Mucosa of descending colon (tissue), 3 donors: ENCODE results near the gene SNRNP70. TPM values are rescaled to one million over a fixed set of nuclear protein-coding genes. Genes with fewer than 3 reads are reported as not detected.

ENCODE experiments used
- ATAC-seq: fragments of 200-7000 bp; cut with Tn5 transposase; one replicate; pipeline ENCODE4 v1.9.1; 2020; ENCODE audit warnings: mild to moderate bottlenecking, moderate library complexity
- DNase-seq, 3 donors: peaks; one replicate each; pipeline ENCODE4 v3.0.0-alpha.2; 2020
- H3K36me3 ChIP-seq: fragments of 200-600 bp; one replicate; pipeline ENCODE4 v1.8.0; 2021; ENCODE audit warnings: low read depth, mild to moderate bottlenecking
- H3K4me1 ChIP-seq: fragments of 200-600 bp; one replicate; pipeline ENCODE4 v1.8.0; 2021; ENCODE audit warnings: low read depth, mild to moderate bottlenecking
- H3K4me3 ChIP-seq: fragments of 200-600 bp; one replicate; pipeline ENCODE4 v1.8.0; 2021; ENCODE audit warnings: mild to moderate bottlenecking
- H3K9me3 ChIP-seq: fragments of 200-600 bp; one replicate; pipeline ENCODE4 v1.8.0; 2021; ENCODE audit warnings: mild to moderate bottlenecking
- intact Hi-C, 2 donors: fragments of 100-400 bp; cut with DNase I in 1 of 2; cut with micrococcal nuclease in 1 of 2; formaldehyde crosslinking; loops; one replicate each; pipeline versions ENCODE4 v1.11.0 to v1.11.1; 2022; cut with DNase I, micrococcal nuclease
- total RNA-seq, 3 donors: library from RNA; stranded (reverse); fragmentation: NEBNext Ultra II Directional in 2 of 3; extraction: Animal tissue kit (Norgen Biotek cat#: 25700) in 2 of 3; gene quantifications; one replicate each; pipeline versions ENCODE4 v1.2.1 to v1.2.4, GENCODE V29; 2021 to 2023
- TF ChIP-seq, protein P1 (sequence below): fragments of 200-600 bp; IDR thresholded peaks from one replicate; pipeline ENCODE4 v1.8.0; 2022; ENCODE audit warnings: antibody characterized with exemption, mild to moderate bottlenecking
- donor health status: DM: no; HTN: no; CAD: no; lungs with moderate emphysema.
- donor health status: DM: no; HTN: no; CAD: no.
- donor health status: DM: no; HTN: yes; CAD: no.

Gene SNRNP70
- total RNA-seq, 3 donors from 2014 or later, result 136 to 257 (median 200) TPM

DNA sequence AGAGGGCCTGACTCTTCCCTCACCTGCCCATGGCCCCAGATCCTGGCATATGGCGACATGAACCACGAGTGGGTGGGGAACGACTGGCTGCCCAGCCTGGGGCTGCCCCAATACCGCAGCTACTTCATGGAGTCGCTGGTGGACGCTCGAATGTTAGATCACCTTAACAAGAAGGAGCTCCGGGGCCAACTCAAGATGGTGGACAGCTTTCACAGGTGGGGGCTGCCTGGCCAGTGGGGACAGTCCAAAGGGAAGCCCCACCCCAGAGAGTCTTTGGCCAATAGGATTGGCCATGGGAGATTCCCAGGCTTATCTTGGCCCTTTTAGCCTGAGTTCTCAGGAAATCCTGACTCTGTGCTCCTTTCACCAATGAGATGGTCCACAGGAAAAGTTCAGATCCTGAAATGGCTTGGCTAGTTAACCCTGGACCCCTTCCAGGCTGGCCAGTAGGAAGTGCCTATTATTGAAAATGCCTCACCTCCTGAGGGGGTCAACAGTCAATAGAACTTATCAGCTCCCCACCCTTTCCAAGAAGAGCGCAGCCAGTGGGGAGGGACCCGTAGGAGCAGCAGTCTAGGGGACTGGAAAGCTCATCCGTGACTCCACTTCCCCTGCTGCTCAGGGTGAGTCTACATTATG, 62.9 kb downstream of the SNRNP70 start:
- TF ChIP-seq, protein P1, sequence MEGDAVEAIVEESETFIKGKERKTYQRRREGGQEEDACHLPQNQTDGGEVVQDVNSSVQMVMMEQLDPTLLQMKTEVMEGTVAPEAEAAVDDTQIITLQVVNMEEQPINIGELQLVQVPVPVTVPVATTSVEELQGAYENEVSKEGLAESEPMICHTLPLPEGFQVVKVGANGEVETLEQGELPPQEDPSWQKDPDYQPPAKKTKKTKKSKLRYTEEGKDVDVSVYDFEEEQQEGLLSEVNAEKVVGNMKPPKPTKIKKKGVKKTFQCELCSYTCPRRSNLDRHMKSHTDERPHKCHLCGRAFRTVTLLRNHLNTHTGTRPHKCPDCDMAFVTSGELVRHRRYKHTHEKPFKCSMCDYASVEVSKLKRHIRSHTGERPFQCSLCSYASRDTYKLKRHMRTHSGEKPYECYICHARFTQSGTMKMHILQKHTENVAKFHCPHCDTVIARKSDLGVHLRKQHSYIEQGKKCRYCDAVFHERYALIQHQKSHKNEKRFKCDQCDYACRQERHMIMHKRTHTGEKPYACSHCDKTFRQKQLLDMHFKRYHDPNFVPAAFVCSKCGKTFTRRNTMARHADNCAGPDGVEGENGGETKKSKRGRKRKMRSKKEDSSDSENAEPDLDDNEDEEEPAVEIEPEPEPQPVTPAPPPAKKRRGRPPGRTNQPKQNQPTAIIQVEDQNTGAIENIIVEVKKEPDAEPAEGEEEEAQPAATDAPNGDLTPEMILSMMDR, result no peak
- no peak for DNase-seq
- Histone ChIP-seq H3K36me3 (no peaks in the 10 kb centered on the region), H3K9me3 (no peaks in the 10 kb centered on the region), H3K4me1 (peaks cover 29% of the 10 kb centered on the region), H3K4me3 (peak overlapping the region; percentile 38)
- intact Hi-C loops, result loop anchor here (10.0 kb wide), 1 partner anchor 53 kb away; no protein-coding TSS in a partner anchor
- ATAC-seq, result no peak

DNA sequence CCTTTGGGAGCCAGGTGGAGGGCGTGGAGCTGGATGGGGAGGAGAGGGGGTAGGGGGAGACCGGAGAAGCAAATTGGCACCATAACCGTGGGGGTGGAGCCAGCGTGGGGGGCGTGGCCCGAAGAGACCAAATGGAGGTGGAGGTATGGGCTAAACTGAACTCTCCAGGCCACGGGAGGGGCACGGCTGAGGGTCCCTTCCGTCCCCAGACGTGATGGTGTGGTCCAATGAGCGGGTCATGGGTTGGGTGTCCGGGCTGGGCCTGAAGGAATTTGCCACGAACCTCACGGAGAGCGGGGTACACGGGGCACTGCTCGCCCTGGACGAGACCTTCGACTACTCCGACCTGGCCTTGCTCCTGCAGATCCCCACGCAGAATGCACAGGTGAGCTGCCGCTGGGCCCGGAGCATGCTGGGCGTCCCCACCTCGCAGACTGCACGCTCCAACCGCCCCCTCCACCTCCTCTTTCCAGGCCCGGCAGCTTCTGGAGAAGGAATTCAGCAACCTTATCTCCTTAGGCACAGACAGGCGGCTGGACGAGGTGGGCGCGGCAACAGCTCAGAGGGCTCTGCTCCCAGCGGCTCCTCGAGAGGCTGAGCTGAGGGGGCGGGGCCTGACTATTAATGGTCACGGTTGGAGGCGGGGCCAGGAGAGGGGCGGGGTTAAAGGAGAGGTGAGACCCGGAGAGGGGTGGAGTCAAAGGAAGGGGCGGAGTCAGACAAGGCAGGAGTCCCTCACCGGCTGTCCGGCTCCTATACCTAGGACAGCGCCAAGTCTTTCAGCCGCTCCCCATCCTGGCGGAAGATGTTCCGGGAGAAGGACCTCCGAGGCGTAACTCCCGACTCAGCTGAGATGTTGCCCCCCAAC, 63.8 kb downstream of the SNRNP70 start:
- Histone ChIP-seq H3K36me3 (no peaks in the 10 kb centered on the region), H3K4me1 (peaks cover 27% of the 10 kb centered on the region), H3K9me3 (no peaks in the 10 kb centered on the region), H3K4me3 (peak overlapping the region; percentile 38)
- intact Hi-C loops, result loop anchor here (10.0 kb wide), 1 partner anchor 54 kb away; no protein-coding TSS in a partner anchor
- TF ChIP-seq, protein P1, result no peak
- ATAC-seq (peak; percentile 74), DNase-seq (peak; percentile 97 to 100 (median 100))

DNA sequence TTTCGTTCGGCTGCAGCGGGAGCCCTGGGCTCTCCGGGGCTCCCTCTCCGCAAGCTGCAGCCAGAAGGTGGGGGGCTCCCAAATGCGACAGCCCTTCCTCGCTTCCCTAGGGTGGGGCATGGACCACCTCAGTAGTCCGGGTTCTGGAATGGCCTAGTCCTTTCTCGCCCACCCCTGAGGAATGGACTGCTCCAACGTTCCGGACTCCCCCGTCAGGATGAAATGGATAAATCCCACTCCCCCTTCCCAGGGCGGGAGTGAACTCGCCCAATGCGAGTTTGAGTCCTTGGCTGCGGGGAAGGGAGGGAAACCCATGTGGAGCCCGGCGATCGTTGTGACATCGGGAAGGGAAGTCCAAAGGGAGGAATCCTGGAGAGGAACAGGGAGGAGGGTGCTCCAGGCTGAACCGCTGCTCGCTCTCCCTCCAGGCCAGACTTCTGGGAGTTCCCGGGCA, 64.4 kb downstream of the SNRNP70 start:
- peak overlapping the region; percentile 38 for H3K4me3 ChIP-seq
- H3K36me3 ChIP-seq, result no peaks in the 10 kb centered on the region
- ATAC-seq (peak; percentile 26), DNase-seq (peak; percentile 70 to 76 (median 76))
- TF ChIP-seq, protein P1, result no peak
- intact Hi-C loops, result loop anchor here (10.0 kb wide), 1 partner anchor 55 kb away; no protein-coding TSS in a partner anchor
- H3K4me1 ChIP-seq, result peaks cover 27% of the 10 kb centered on the region
- no peaks in the 10 kb centered on the region for H3K9me3 ChIP-seq

DNA sequence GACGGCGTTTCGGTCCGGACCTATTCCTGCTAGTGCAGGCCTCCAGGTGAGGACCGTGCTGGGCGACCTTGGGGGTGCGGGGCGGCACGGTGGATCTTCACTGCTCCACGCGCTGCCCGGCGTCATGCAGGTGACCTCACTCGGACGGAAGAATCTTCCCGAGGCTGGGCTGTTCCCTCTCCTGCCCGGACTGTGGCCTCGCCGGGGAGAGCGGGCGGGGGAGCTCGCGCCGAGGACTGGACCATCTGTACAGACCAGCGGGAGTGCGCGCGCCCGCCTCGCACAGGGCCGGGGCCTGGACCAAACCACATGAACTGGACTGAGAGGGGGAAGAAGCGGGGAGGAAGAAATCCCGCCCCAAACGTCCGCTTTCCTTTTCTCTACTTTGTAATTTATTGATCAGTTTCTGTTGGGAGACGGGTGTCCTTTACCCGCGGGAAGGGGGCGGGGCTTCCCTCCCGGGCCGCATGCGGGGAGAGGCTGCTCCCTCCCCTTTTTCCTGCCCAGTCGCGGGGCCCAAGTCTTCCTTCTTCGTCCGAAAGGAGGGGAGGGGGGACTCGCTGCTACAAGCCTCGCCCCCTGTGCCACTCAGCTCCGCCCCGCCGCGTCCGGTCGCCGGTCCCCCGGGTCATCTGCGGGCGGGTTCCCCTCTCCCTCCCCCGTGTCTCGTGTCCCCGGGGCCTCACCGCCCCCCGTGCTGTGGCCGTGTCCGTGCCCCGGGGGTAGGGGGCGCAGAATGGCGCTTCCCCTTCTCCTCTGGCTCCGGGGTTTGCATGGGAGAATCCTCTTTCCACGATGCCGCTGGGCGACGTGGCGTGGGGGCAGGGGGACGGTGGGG, 65.1 kb downstream of the SNRNP70 start:
- ATAC-seq, result peak; percentile 70
- Histone ChIP-seq H3K4me3 (peak overlapping the region; percentile 38), H3K4me1 (peaks cover 27% of the 10 kb centered on the region), H3K9me3 (no peaks in the 10 kb centered on the region), H3K36me3 (no peaks in the 10 kb centered on the region)
- intact Hi-C loops, result no loop called here
- TF ChIP-seq, protein P1, result no peak
- peak; percentile 92 to 94 (median 93) for DNase-seq

DNA sequence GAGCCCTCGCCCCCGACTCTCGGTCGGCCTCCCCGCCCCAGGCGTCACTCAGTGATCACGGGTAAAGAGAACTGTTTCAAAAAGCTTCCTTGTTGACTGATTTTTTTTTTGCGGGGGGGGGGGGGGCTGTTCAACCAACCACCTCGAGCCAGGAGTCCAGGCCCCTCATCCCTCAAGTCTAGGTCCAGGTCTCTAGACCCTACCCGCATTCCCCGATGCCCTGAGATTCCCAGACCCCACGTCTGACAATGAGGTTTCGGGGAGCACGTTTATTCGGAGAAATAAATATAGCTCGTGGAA, 65.6 kb downstream of the SNRNP70 start:
- intact Hi-C loops, result no loop called here
- DNase-seq (no peak), ATAC-seq (no peak)
- H3K36me3 ChIP-seq, result no peaks in the 10 kb centered on the region
- no peaks in the 10 kb centered on the region for H3K9me3 ChIP-seq
- H3K4me3 ChIP-seq, result no peak overlapping the region
- H3K4me1 ChIP-seq, result peaks cover 22% of the 10 kb centered on the region
- TF ChIP-seq, protein P1, result no peak
